EL (cell line): ENCODE data around the gene FRMD4A.
"Not testable (repeated sequence)": the region's sequence is repeated elsewhere in the genome, so short reads cannot be mapped to it uniquely, and the experiment has no call there.

Source experiments
- DNase-seq: peaks from one replicate; pipeline ENCODE4 v3.0.0-alpha.2; 2016

Gene FRMD4A

DNA sequence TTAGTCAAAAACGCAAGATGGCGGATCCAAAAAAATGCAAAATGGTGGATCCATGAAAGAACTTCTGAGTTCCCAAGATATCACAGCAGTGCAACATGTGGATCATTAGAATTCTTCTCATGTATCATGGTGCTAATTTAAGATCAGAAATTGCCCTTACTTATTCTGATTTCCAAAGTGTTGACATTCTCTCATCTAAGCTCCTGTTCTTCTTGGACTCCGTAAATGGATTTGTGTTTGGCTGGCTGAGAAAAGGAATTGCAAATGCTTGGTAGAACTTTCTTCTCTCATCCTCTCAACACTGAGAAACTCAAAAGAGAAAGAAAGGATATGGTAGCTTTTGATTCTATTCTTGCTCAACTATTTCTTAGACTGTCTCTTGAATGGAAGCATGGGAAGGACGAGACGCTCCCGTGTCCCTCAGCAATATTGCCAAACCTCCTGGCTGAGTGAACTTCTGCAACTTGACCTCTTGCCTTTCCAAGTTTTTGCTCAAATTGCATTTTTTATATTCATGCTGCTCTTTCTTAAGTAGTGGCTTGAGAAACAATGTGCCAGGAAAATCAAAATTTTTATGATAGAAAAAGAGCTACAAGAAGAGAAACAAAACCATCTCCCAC lies 44.7 kb downstream of the FRMD4A start:
- DNase-seq, result no peak

GRCh38 chr10:14282276-14282675 lies 48.4 kb downstream of the FRMD4A start:
- peak; percentile 69 for DNase-seq

GRCh38 chr10:14278533-14278932 lies 52.2 kb downstream of the FRMD4A start:
- DNase-seq, result no peak

DNA sequence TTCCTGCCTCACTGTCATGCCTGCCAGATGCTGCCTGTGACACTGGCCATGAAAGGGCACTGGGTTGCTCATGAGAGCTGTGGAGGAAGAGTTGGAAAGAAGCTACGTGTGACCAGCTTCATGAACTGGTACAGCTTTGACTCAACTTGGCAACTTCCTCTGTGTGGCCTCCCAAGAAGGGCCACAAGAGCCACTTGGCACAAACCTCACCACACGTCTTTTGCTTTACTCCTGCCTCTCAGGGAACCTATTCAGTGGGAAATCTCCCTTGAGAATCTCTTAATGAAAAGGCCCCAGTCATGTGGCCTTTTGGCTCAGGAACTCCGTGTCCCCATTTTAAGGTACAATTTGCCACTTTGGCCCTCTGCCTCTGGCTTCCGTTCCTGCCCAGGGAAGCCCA lies 54.5 kb downstream of the FRMD4A start:
- DNase-seq, result no peak

DNA sequence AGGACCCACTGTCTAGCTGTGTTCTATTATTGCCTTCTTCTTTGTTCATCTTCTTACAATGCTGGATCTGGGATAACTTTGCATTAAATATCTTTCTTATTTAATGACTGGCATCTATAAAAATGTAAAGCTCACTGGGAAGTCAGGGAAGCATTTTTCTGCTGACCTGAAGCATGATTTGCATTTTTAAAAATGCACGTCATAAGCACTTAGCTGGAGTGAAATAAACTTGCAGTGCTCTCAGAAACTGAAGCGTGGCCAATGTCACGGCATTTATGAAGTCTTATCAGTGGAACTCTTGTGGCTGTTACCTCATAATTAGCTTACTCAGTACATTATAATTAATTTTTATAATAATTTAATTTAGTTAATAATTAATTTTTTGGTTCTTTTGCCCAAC lies 59.1 kb downstream of the FRMD4A start:
- peak; percentile 34 for DNase-seq

- DNase-seq, result no peak
These were observed 60.4 kb downstream of the FRMD4A start for GRCh38 chr10:14270370-14270769.

DNA sequence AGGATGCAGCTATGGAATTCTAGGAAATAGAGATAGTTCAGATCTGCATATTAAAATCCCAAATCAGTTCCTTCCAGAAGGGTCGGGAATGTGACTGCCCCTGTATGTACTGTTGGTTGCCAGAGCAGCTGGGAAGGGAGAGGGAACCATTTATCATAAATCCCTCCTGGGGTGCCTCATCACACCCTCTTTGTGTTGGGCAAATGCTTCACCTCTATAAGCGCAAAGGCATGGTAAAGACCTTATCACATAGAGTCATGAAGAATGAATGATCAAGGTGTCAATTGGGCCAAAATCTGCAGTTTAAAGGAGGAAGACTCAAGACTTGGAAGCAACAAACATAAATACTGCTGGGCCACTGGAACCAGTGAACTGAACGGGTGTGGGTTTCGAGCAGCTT lies 65.0 kb downstream of the FRMD4A start:
- no peak for DNase-seq

- DNase-seq, result no peak
These were observed 67.8 kb downstream of the FRMD4A start for GRCh38 chr10:14262836-14263425.

DNA sequence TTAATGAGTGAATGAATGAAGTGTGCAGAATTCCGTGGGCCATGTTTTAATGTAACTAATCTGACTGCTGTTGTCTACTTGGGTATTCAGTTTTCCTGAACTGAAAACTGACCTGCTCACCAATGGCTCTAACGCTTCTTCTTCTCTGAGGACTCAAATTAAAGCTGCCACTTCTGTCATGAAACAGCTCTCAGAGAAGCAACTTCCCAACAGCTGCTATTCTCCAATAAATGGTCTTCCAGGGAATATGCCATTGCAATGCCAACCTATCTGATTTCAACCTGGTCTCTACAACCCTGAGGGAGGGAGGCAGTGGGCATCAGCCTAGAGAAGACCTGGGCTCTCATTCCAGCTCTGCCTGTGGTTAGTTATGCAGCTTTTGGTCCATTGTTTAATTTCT lies 69.4 kb downstream of the FRMD4A start:
- DNase-seq, result no peak

GRCh38 chr10:14259696-14260566 lies 70.8 kb downstream of the FRMD4A start:
- DNase-seq, result peak; percentile 78

- peak; percentile 41 for DNase-seq
These were observed 76.4 kb downstream of the FRMD4A start for GRCh38 chr10:14254368-14254767.

- no peak for DNase-seq
These were observed 77.0 kb downstream of the FRMD4A start for GRCh38 chr10:14253711-14254110.

- DNase-seq, result peak; percentile 41
These were observed 77.6 kb downstream of the FRMD4A start for GRCh38 chr10:14253079-14253478.

GRCh38 chr10:14250496-14251076 lies 80.1 kb downstream of the FRMD4A start:
- DNase-seq, result no peak

DNA sequence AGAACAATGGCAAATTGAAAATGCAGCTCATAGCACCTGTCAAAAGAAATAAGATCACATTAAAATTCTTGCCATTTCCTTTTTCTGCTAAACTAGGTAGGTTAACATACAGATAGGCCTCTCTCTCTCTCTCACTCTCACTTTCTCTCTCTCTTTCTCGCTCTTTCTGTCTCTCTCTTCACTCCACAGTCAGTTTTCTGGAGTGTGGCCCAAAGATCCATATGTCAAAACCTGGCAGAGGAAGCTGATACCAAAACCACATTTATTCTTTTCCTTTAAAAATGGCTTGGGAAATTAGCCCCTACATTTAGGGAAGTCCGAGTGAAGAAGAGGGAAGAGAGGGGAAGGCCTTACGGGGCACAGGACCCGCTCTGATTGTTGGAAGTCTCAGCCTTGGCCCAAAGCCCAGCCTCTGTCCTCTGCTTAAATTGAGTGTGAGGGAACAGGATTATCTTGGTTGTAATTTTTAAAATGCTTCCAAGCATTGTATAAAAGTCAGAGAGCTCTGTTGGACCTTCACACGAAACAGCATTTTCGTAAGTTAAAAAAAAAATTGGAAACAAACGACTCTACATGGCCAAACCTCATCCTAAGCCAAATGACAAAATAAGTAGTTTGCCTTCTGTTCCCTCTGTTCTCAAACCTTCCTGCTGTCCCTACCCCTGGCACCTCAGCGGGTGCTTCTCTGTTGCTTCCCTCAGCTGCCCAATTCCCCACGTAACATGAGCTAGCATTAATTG lies 83.2 kb downstream of the FRMD4A start:
- no peak for DNase-seq

DNA sequence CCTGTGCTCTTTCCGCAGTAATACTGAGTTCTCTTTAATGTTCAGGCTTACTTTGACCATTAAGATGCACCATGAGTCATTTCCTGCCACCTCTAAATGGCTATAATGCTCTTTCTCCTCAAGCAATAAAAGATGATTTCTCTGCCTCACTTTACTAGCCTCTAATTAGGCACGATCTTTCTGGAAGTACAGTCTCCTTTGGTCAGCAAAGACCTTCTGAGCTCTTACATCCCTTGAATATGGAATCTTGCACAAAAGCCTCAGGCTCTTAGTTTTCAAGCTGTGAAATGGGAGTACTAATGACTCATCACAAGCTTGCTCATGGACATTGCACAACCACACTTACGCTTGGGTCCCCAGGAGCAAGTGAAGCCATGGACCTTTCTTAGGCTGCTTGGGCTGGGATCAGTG lies 85.9 kb downstream of the FRMD4A start:
- peak; percentile 62 for DNase-seq

- peak; percentile 36 for DNase-seq
These were observed 86.6 kb downstream of the FRMD4A start for GRCh38 chr10:14244147-14244546.

DNA sequence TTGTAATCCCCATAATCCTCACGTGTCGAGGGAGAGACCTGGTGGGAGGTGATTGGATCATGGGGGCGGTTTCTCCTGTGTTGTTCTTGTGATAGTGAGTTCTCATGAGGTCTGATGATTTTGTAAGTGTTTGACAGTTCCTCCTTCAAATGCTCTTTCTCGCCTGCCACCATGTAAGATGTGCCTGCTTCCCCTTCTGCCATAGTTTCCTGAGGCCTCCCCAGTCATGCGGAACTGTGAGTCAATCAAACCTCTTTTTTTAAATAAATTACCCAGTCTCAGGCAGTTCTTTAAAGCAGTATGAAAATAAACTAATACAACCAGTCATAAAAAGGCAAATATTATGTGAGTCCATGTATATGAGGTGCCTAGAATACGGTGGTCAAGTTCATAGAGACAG lies 87.5 kb downstream of the FRMD4A start:
- no peak for DNase-seq

GRCh38 chr10:14241196-14241595 lies 89.5 kb downstream of the FRMD4A start:
- DNase-seq, result no peak

GRCh38 chr10:14240253-14241189 lies 90.2 kb downstream of the FRMD4A start:
- DNase-seq, result no peak

GRCh38 chr10:14238659-14239058 lies 92.1 kb downstream of the FRMD4A start:
- not testable (repeated sequence) for DNase-seq

- no peak for DNase-seq
These were observed 94.4 kb downstream of the FRMD4A start for GRCh38 chr10:14236341-14236740.
